Measurements from ENCODE around the gene MYO7B. TPM values are rescaled to one million over a fixed set of nuclear protein-coding genes. Genes with fewer than 3 reads are reported as not detected.

MYO7B gene
- polyA plus RNA-seq, 1 of the 3 experiments (the other 2 are of a cell fraction) = 0.08 TPM

GRCh38 chr2:127622561-127623387 is 87.3 kb downstream of the MYO7B start:
- H3K79me2 ChIP-seq (ENCODE audit: insufficient read depth) = no peaks in the 10 kb centered on the region
- no peaks in the 10 kb centered on the region for H4K20me1 ChIP-seq (ENCODE audit: insufficient read depth)
- ChIA-PET POLR2A (no interaction called here), CTCF (interaction anchor here (0.7 to 1.1 kb wide), 2 partner anchors 27 to 32 kb away, joined by 3 to 4 read pairs; no protein-coding TSS in a partner anchor)
- TF ChIP-seq RAD21 (IDR thresholded peaks at IDR 0.05; ENCODE audit: low read length) (no peak), MEF2A (IDR thresholded peaks at IDR 0.05; ENCODE audit: borderline replicate concordance, low read depth) (no peak), NRF1 (IDR thresholded peaks at IDR 0.05; ENCODE audit: low read depth, low read length) (no peak), CHD2 (IDR thresholded peaks at IDR 0.05; ENCODE audit: low read length, partially characterized antibody) (no peak), SIN3A (IDR thresholded peaks at IDR 0.05; ENCODE audit: borderline replicate concordance, low read depth, low read length) (no peak), YY1 (IDR thresholded peaks at IDR 0.05; ENCODE audit: low read depth) (no peak), TCF12 (IDR thresholded peaks at IDR 0.05) (no peak), TAF1 (IDR thresholded peaks at IDR 0.05; ENCODE audit: borderline replicate concordance, low read depth, low read length) (no peak), JUND (IDR thresholded peaks at IDR 0.05) (no peak), EZH2phosphoT487 (IDR thresholded peaks at IDR 0.05; ENCODE audit: borderline replicate concordance, low read depth) (no peak), FOSL2 (IDR thresholded peaks at IDR 0.05; ENCODE audit: borderline replicate concordance, low read depth) (no peak), USF2 (IDR thresholded peaks at IDR 0.05; ENCODE audit: borderline replicate concordance, low read depth, low read length) (no peak), GATA2 (CRISPR knock-in tag; IDR thresholded peaks at IDR 0.05) (no peak), REST (IDR thresholded peaks at IDR 0.05; ENCODE audit: low read depth, low read length) (no peak), ELF1 (IDR thresholded peaks at IDR 0.05) (no peak)
- TF ChIP-seq, protein P1, sequence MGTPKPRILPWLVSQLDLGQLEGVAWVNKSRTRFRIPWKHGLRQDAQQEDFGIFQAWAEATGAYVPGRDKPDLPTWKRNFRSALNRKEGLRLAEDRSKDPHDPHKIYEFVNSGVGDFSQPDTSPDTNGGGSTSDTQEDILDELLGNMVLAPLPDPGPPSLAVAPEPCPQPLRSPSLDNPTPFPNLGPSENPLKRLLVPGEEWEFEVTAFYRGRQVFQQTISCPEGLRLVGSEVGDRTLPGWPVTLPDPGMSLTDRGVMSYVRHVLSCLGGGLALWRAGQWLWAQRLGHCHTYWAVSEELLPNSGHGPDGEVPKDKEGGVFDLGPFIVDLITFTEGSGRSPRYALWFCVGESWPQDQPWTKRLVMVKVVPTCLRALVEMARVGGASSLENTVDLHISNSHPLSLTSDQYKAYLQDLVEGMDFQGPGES (IDR thresholded peaks at IDR 0.05; ENCODE audit: low read depth, low read length) = no peak
- H3K4me2 ChIP-seq = no peak overlapping the region
- 88% methylated on average over 16 of the region's 21 CpGs for WGBS (ENCODE audit: low lambda C conversion rate)
- H3K27me3 ChIP-seq (ENCODE audit: insufficient read depth) = no peaks in the 10 kb centered on the region
- no peak overlapping the region for H2AFZ ChIP-seq (ENCODE audit: low read depth)
- H3K4me3 ChIP-seq (ENCODE audit: low read depth in 2 of 2, low read length in 1 of 2) = no peak overlapping the region
- no peak overlapping the region for H3K27ac ChIP-seq (ENCODE audit: low read depth in 2 of 2, low read length in 1 of 2)
- H3K9ac ChIP-seq = no peak overlapping the region
- H3K9me3 ChIP-seq = no peaks in the 10 kb centered on the region
- no peaks in the 10 kb centered on the region for H3K9me2 ChIP-seq
- H3F3A ChIP-seq (replicated peaks; ENCODE audit: insufficient read depth) = no peaks in the 10 kb centered on the region
- DNase-seq = peak; percentile 27
- no peaks in the 10 kb centered on the region for H3K36me3 ChIP-seq (replicated peaks in 1 of 2; ENCODE audit: control insufficient read depth in 1 of 2, insufficient read depth in 2 of 2, low read length in 1 of 2)
- no peaks in the 10 kb centered on the region for H3K4me1 ChIP-seq (ENCODE audit: control insufficient read depth in 1 of 2, insufficient read depth in 2 of 2, low read depth in 1 of 2, low read length in 1 of 2)
